SH-SY5Y (cell line): Measurements from ENCODE around the gene MAGI2.

Experiments used
- GATA2 ChIP-seq: IDR thresholded peaks from 2 replicates; pipeline ENCODE4 v1.6.1; 2011; ENCODE audit warnings: mild to moderate bottlenecking, low read depth, low read length
- GATA3 ChIP-seq: IDR thresholded peaks from 2 replicates; pipeline ENCODE4 v1.6.1; 2011; ENCODE audit warnings: low read depth, mild to moderate bottlenecking, low read length, moderate library complexity

DNA sequence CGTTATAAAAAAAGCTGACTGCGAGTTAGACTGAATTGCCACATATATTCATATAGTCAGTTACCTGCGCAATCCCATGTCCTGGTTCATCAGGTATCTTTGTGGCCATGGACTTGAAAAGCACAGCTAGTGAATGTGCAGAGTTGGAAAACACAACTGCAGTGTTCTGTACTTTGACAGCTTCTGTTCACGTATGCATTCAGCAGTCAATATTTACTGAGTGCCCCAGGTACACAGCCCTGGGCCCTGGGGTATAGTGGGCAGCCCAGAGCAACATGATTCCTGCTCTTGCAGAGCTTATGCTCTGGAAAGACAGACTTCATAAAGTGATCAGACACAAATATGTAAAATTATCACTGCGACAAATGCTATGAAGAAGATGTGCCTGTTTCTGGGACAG is 1341.0 kb downstream of the MAGI2 start:
- TF ChIP-seq GATA2 (no peak), GATA3 (no peak)
